Activated T-cell treated with anti-CD3 and anti-CD28 coated beads, Interleukin-2, amount 50 U/mL, for 4 hours (primary cell): ENCODE results near the gene RNASE13. TPM values are rescaled to one million over a fixed set of nuclear protein-coding genes. Genes with fewer than 3 reads are reported as not detected.

ENCODE experiments used
- ATAC-seq, 2 donors: fragments of 200-7000 bp; cut with Tn5 transposase; one replicate each; pipeline ENCODE4 v1.10.0; 2021
- DNase-seq: peaks from one replicate; pipeline ENCODE4 v3.0.0-alpha.2; 2020
- H3K27me3 Mint-ChIP-seq: one replicate; pipeline ENCODE4 v1.8.0; 2021; ENCODE audit warnings: low read depth, mixed read lengths
- H3K36me3 Mint-ChIP-seq: one replicate; pipeline ENCODE4 v1.8.0; 2022; ENCODE audit warnings: mixed read lengths; ENCODE audit not compliant: insufficient read depth
- H3K4me1 Mint-ChIP-seq: one replicate; pipeline ENCODE4 v1.8.0; 2021; ENCODE audit warnings: low read depth, mixed read lengths
- H3K4me3 Mint-ChIP-seq: one replicate; pipeline ENCODE4 v1.8.0; 2021; ENCODE audit warnings: mild to moderate bottlenecking, moderate library complexity, mixed read lengths
- H3K9me3 Mint-ChIP-seq: one replicate; pipeline ENCODE4 v1.8.0; 2021; ENCODE audit warnings: mixed read lengths
- total RNA-seq, 3 donors: library from RNA; stranded (reverse); gene quantifications; one replicate each; pipeline ENCODE4 v1.2.1, GENCODE V29; 2021

Gene RNASE13
- total RNA-seq, 3 donors from 2014 or later, result not detected

DNA sequence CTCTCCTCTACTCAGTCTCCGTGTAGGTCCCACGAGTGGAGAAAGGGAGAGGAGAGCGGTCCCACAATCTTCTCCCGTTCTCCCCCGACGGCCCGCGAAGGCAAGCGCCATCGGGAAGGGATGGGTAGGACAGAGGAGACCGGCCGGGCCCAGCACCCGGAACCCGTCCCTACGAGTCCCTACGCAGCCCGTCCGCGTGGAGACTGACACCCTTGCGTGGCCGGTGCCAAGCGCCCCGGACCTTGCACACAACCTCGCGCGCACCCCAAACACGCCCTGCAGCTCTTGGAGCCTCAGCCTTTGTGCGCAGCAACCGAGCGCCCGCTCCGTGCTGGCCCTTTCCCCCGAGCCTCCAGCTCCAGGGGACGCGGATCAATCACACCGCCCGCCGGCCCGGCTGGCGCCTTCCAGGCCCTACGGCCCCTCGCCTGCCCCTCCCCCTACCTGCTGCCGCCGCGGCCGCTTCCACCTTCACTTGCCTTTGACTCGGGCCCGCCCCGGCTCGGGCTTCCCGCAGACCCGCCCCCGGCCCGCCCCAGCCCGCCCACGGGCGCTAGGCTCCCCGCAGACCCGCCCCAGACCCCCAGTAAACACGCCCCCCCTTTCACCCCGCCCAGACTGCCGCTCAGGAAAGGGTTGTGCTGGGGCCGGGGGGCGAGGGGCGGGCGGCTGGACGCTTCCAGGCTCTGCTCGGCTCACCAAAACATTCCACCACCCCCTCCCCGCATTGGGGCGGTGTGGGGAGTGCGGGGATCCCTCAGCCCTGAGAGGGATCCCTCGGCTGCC, 9.8 kb downstream of the RNASE13 start, which contains the start of gene NDRG2:
Gene NDRG2 (minus strand): TSS at position 477 of the 786 bp plus-strand sequence. CDS start 1,746 bp downstream, outside the sequence.
- no peaks in the 10 kb centered on the region for H3K27me3 Mint-ChIP-seq
- peak within 1 kb of the TSS; percentile 81 for H3K4me3 Mint-ChIP-seq
- peak; percentile 80 to 84 for ATAC-seq

DNA sequence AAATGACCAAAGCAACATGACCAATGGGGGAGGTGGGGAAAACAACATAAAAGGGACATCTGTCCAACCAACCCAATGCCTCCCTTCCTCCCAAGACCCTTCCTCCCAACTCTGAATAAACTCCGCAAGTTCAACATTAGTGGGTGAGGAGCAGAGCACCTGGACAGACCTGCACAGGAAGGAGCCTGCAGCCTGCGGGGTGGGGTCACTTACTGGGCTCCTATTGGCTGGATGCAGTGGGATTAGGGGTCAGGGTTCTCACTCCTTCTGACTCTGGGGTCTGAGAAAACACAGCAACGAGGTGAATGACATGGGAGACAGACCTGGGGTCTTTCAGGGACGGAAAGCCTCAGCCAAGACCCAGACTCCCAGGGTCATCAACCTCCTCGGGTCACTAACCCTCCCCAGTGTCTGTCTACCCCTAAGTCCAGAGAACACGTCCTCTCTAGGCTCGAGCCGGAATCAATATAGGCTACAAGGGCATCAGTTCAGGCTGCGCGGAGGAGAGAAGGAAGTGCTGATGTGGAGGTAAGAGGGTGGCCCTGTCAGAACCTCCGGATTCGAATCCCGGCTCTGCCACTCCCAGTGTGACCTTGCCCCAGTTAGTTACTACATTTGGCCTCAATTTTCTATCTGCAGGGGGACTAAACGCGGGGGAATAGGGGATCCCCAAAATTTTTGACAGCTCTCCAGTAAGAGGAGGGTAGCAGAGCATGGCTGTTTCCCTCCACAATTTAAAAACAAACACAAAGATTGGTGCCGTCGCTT, 10.6 kb downstream of the RNASE13 start:
- DNase-seq (no peak), ATAC-seq (peak; percentile 20 to 49)
- H3K27me3 Mint-ChIP-seq, result no peaks in the 10 kb centered on the region
- peaks cover 19% of the 10 kb centered on the region for H3K4me1 Mint-ChIP-seq
- peaks cover 7% of the 10 kb centered on the region for H3K36me3 Mint-ChIP-seq
- H3K4me3 Mint-ChIP-seq, result peak overlapping the region; percentile 81
- no peaks in the 10 kb centered on the region for H3K9me3 Mint-ChIP-seq

More for the DNA sequence above, 9.8 kb downstream of the RNASE13 start, which contains the start of gene NDRG2:
- Mint-ChIP-seq H3K36me3 (peaks cover 2% of the 10 kb centered on the region), H3K9me3 (no peaks in the 10 kb centered on the region), H3K4me1 (peaks cover 19% of the 10 kb centered on the region)
- DNase-seq, result peak; percentile 72

DNA sequence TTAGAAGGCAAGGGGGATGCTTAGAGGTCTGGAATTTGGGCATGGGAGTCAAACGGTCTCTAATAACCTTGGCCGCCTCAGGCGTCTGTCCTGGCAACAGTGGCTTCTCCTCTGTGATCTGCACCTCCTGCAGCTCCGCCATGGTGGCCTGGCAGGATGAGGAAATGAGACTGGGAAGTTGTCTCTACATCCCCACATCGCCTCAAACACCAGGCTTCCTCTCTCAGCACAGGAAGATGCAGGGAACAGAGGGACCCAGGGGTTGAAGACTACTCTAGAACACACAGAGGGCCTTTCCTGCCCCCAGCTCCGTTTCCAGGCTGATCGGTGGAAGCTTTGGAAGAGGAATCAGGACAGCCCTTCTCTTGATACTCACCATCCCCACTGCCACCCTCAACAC, 11.4 kb downstream of the RNASE13 start:
- Mint-ChIP-seq H3K4me1 (peaks cover 19% of the 10 kb centered on the region), H3K4me3 (peak overlapping the region; percentile 81), H3K36me3 (peaks cover 9% of the 10 kb centered on the region), H3K27me3 (no peaks in the 10 kb centered on the region), H3K9me3 (no peaks in the 10 kb centered on the region)
- DNase-seq (no peak), ATAC-seq (no peak)

DNA sequence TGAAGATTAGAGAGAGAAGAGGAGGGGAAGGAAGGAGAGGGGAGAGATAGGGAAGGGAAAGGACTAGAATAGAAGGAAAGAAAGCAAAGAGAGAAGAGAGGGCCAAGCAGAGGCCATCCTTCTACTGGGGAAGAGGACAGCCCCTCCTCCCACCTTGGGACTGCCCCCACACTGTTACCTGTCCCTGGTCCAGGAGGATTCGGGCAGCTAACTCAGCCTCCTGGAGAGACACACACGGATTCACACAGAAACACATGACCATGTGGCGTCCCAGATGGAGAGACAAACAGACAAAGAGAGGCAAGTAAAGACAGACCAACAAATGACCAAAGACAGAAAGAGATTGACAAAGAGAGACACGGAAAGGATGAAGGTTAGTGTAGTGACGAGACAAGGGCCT, 11.9 kb downstream of the RNASE13 start:
- peak overlapping the region; percentile 48 for H3K4me3 Mint-ChIP-seq
- ATAC-seq, result no peak
- H3K27me3 Mint-ChIP-seq, result no peaks in the 10 kb centered on the region

DNA sequence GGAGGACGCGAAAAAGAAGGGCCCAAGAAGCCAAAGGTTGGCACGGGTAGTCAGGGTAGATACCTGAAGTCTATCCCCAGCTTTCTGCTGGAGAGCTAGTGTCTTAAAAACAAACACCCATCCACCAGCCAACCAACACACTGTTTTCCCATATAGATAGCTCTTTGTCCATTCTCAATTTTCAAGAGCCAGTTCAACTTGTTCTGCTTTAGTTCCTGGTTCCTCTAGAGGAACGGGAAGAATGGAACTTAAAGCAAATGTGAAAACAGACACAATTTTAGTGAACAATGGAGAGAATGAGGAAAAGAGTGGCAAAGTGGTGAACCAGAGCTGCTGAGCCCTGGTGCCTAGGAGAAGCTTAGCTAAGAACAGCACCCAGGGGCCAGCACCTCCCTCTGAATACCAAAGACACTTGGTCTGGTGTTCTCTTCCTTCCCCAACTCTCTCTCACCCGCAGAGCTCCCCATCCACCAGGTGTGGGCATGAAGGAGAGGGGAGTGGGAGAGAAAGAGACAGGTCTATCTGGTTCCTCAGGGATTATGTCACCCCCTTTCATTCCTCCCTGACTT, 13.5 kb downstream of the RNASE13 start:
- Mint-ChIP-seq H3K9me3 (no peaks in the 10 kb centered on the region), H3K27me3 (no peaks in the 10 kb centered on the region), H3K36me3 (peaks cover 12% of the 10 kb centered on the region), H3K4me1 (peaks cover 19% of the 10 kb centered on the region), H3K4me3 (no peak overlapping the region)
- no peak for DNase-seq
- ATAC-seq, result no peak

More for the DNA sequence above, 11.9 kb downstream of the RNASE13 start:
- no peaks in the 10 kb centered on the region for H3K9me3 Mint-ChIP-seq
- peaks cover 9% of the 10 kb centered on the region for H3K36me3 Mint-ChIP-seq
- peaks cover 19% of the 10 kb centered on the region for H3K4me1 Mint-ChIP-seq
- DNase-seq, result no peak

DNA sequence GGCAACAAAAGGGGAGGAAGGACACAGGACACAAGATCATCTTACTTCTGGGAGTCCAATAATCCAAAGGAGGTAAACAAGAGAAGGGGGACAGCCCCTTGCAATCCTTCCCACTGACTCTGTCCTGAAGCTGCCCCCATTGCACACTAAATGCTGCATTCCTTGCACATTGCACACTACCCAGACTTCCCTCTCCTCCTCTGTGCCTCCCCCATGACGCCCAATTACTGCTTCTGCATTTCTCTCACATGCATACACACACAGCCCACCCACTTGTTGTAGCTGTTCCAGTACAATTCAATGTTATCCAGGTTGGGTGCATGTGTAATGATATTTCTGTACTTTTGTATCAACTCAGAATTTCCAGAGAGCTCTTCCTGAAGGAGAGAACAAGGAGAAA, 15.2 kb downstream of the RNASE13 start:
- no peak for DNase-seq
- Mint-ChIP-seq H3K4me3 (no peak overlapping the region), H3K36me3 (peaks cover 12% of the 10 kb centered on the region), H3K9me3 (no peaks in the 10 kb centered on the region), H3K4me1 (peaks cover 15% of the 10 kb centered on the region), H3K27me3 (no peaks in the 10 kb centered on the region)
- ATAC-seq, result no peak

DNA sequence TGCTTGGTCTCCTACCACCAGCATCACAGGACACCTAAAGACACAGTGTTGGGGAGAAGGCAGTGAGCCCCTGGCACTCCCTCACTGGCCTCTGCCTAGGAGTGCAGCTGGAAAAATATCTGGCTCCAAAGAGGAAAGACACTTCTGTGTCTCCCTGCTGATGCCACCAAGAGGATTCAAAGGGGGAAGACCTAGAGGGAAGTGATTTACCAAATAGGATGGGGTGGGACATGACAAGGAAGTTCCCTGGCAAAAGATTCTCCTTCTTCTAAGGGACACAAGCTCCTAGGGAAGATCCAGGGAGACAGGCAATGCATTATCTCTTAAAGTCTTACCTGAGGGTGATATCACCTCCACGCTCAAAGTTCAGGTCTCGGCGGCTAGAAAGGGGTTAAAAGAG, 15.8 kb downstream of the RNASE13 start:
- Mint-ChIP-seq H3K4me1 (peaks cover 10% of the 10 kb centered on the region), H3K9me3 (no peaks in the 10 kb centered on the region), H3K27me3 (peaks cover 2% of the 10 kb centered on the region), H3K4me3 (no peak overlapping the region), H3K36me3 (peaks cover 12% of the 10 kb centered on the region)
- ATAC-seq (no peak), DNase-seq (no peak)

DNA sequence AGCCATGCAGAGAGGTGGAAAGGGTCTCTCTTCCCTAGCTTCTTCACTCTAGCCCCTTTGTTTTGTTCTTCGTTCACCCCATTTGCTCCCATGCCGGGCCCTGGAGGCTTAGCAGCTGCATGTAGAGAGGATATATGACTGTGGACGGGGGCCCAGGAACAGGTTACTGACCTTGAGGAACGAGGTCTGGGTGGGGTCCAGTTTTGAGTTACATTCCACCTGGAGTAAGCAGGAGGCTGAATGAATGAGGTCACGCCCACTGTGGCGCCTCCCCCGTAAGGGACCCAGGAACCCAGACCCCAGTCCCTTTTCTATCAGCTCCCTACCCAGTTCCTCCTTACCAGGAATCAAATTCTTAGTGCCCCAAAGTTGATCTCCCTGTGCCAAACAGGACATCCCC, 16.3 kb downstream of the RNASE13 start:
- no peaks in the 10 kb centered on the region for H3K9me3 Mint-ChIP-seq
- H3K4me1 Mint-ChIP-seq, result peaks cover 6% of the 10 kb centered on the region
- ATAC-seq (no peak), DNase-seq (no peak)
- no peak overlapping the region for H3K4me3 Mint-ChIP-seq
- peaks cover 12% of the 10 kb centered on the region for H3K36me3 Mint-ChIP-seq
- H3K27me3 Mint-ChIP-seq, result peaks cover 3% of the 10 kb centered on the region

DNA sequence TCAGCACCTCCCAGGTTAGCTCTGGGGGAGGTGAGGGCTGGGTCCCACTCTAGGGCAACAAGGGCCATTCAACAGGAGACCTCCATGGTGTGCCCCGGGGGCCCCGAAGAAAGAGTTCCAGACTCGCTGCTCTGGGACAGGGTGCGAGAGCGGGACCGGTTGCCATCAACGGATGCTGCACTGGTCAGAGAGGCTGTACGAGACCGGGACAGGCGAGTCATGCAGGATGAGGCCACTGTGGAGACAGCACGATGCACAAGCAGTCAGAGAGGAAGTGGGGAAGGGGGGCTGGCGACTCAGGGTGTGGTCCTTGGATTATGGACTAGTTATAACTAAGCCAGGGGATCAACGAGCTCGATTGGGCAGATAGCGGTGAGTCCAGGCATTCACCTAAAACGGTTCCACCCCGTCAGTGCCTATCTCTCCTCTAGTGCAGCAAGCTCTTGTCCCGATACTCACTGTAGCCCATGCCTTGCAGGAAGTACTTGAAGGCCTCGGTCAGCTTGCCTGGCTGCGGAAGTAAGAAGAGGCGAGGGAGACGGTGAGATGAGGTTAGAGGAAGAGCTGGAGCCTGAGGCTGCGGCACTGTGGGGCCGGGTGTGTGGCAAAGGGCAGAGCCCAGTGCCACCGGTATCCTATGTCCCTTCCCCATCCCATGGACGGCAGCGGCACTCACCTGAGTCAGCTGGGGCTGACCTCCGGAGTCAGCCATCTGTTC, 16.9 kb downstream of the RNASE13 start:
- peaks cover under 1% of the 10 kb centered on the region for H3K4me1 Mint-ChIP-seq
- no peak overlapping the region for H3K4me3 Mint-ChIP-seq
- DNase-seq (no peak), ATAC-seq (no peak)
- peaks cover 12% of the 10 kb centered on the region for H3K36me3 Mint-ChIP-seq
- peaks cover 7% of the 10 kb centered on the region for H3K27me3 Mint-ChIP-seq
- H3K9me3 Mint-ChIP-seq, result no peaks in the 10 kb centered on the region

DNA sequence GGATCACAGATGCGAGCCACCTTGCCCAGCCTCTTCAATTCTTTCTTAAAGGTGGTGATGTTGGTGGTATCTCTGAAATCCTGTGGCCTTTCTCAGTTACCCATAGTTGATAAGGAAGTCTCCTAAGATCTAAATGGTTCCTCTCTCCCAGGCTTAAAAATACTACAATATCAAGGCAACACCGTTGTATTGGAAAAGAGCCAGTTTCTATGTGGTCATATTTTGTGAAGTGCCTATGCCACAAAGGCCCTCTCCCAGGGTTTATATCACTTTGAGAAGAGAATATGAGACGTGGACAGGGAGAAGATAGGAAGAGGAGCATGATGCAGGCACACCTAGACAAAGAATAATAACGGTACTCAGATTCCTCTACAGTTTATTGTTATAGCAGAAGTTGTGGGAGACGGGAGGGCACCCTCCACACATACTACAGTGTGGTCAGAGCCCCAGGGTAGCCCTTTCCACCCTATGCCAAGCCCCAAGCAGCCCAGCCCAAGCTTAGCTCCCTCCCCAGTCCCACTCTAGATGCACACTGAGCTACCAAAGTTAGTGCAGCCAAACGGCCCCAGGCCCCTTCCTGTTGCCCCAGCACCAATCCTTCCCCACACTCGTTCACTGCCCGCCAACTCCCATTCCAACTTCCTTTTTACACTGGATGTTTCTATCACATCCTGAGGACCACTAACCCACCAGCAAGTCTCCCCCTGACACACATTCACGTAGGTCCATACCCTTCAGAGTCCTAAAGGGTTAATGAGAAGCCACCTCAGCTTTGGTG, 18.0 kb downstream of the RNASE13 start:
- H3K4me3 Mint-ChIP-seq, result no peak overlapping the region
- H3K27me3 Mint-ChIP-seq, result peaks cover 13% of the 10 kb centered on the region
- ATAC-seq (no peak), DNase-seq (no peak)
- no peaks in the 10 kb centered on the region for H3K4me1 Mint-ChIP-seq
- H3K36me3 Mint-ChIP-seq, result peaks cover 12% of the 10 kb centered on the region
- no peaks in the 10 kb centered on the region for H3K9me3 Mint-ChIP-seq

DNA sequence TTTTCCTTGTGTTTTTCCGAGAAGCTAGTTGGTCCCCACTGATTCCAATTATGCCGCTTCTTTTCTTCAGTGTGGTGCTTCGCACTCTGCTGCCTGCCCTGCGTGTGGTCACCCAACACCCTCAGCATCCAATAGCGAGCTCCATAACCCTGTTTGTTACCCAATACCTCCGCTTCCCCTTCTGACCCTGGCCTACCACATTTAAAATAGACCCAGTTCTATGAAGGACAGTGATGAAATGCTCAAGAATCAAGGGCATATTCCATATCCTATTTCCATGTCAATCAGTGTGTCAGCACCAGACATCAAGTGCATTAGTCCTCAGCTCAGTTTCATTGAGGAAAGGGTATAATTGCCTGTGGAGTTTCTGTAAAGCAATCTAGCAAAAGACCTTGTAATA, 19.3 kb downstream of the RNASE13 start:
- no peaks in the 10 kb centered on the region for H3K4me1 Mint-ChIP-seq

DNA sequence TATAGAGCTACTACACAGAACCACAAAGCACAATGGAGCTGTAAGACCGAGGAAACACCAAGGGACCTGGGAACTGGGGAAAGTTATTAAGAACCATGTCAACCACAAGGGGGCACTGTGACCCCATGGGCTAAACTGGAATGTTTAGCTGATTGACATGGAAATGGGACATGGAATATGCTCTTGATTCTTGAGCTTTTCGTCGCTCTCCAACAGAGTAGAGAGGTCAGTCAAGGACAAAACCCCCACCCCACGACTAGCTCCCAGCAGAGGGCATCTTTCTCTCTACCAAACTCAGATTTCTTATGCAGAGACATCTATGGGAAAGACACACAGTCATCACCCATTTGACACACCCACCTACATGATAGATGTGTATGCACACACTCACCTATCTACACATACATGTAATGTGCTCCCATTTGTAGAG, 19.8 kb downstream of the RNASE13 start:
- H3K27me3 Mint-ChIP-seq, result peaks cover 15% of the 10 kb centered on the region
- H3K4me1 Mint-ChIP-seq, result no peaks in the 10 kb centered on the region
- DNase-seq (peak; percentile 82), ATAC-seq (peak; percentile 75 to 81)
- H3K4me3 Mint-ChIP-seq, result no peak overlapping the region
- H3K36me3 Mint-ChIP-seq, result peaks cover 10% of the 10 kb centered on the region
- no peaks in the 10 kb centered on the region for H3K9me3 Mint-ChIP-seq

More for the DNA sequence above, 19.3 kb downstream of the RNASE13 start:
- Mint-ChIP-seq H3K36me3 (peaks cover 10% of the 10 kb centered on the region), H3K4me3 (no peak overlapping the region), H3K27me3 (peaks cover 15% of the 10 kb centered on the region), H3K9me3 (no peaks in the 10 kb centered on the region)
- DNase-seq (no peak), ATAC-seq (no peak)

DNA sequence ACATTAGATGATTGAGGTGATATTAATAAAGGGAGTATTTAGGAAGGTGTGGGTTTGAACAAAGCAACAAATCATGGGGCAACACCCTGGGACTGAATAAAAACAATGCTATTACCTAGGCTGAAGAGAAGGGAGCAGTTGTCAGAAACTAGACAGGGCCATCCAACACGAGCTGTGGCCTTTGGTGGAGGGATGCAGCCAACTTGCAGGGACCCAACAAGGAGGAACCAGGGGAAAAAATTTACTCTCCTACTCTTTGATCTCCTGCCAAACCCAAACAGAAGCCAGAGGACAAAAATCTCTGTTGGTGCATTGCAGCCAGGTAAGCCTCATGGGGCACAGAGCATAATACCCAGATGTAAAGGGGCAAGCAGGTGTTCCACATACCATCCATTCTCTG, 23.5 kb downstream of the RNASE13 start:
- DNase-seq (no peak), ATAC-seq (no peak)
- Mint-ChIP-seq H3K4me1 (no peaks in the 10 kb centered on the region), H3K4me3 (no peak overlapping the region), H3K27me3 (peaks cover 15% of the 10 kb centered on the region), H3K36me3 (no peaks in the 10 kb centered on the region), H3K9me3 (no peaks in the 10 kb centered on the region)
